SK-N-DZ (cell line): ENCODE results near the gene GMDS.
"Not testable (repeated sequence)": the region's sequence is repeated elsewhere in the genome, so short reads cannot be mapped to it uniquely, and the experiment has no call there.

Experiments
- DNase-seq: peaks from one replicate; pipeline ENCODE4 v3.0.0-alpha.2; 2015; ENCODE audit warnings: low spot score

Gene GMDS

DNA sequence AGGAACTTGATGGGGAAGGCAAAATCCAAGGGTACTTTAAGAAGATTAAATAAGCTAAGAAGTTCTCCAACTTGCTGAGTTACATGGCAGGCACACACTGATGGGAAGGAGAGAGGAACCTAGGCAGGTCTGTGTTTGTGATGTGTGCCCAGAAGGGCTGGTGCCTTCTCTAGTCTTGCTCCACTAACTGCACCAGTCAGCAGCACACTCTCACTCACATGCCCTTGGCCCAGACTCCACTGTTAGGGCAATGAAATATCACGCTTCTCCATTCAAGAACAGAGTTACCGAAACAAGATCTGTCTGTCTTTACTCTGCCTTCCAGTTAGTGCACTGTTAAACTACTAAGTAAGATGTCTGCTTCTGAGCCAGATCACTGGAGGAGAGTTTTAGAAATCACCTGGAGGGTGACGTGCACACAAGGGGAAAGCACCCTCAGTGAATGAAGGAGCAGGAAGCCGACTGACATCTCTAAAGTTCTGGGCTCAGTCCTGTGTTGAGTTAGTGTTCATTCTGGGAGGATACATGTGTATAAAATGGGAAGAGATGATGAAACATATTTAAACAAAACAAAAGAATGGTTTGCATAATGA is 384.6 kb downstream of the GMDS start:
- no peak for DNase-seq

GRCh38 chr6:1858859-1859258 is 386.5 kb downstream of the GMDS start:
- DNase-seq = no peak

DNA sequence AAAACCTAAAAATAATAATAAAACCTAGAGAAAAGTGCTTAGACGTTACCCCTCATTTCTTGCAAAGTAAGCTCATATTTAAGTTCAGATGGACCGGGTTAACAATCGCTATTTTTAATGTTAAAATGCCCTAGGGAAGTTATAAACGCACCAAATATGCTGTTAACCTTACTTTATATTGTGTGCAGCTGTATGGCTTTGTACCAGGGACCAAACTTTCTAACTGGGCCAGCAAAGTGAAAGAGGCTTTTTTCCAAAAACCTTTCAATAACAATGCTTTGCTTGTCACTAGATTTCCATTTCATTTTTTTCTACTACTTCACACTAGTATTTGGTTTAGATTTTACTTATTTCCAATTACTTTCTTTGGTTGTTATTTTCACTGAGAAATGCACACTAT is 387.2 kb downstream of the GMDS start:
- DNase-seq = no peak

GRCh38 chr6:1856381-1856780 is 389.0 kb downstream of the GMDS start:
- DNase-seq = peak; percentile 56

DNA sequence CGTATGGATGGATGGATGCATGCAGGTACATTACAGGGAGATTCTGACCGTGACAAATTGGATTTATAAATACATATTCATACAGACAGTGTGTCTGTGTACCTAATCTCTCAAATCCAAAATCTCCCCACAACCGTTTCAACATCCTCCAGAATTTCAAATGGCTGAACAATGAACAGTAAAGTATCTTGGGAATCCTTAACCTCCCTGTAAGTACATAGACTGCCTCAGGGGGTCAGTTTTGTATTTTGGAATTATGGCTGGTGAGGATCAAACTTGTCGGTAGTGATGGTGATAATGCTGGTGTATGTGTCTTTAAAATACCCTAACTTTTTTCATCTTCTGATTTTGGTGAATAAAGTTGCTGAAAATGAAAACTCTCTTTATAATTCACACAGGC is 389.5 kb downstream of the GMDS start:
- no peak for DNase-seq

GRCh38 chr6:1854296-1854695 is 391.1 kb downstream of the GMDS start:
- no peak for DNase-seq

- no peak for DNase-seq
These were observed 391.6 kb downstream of the GMDS start for GRCh38 chr6:1853761-1854160.

DNA sequence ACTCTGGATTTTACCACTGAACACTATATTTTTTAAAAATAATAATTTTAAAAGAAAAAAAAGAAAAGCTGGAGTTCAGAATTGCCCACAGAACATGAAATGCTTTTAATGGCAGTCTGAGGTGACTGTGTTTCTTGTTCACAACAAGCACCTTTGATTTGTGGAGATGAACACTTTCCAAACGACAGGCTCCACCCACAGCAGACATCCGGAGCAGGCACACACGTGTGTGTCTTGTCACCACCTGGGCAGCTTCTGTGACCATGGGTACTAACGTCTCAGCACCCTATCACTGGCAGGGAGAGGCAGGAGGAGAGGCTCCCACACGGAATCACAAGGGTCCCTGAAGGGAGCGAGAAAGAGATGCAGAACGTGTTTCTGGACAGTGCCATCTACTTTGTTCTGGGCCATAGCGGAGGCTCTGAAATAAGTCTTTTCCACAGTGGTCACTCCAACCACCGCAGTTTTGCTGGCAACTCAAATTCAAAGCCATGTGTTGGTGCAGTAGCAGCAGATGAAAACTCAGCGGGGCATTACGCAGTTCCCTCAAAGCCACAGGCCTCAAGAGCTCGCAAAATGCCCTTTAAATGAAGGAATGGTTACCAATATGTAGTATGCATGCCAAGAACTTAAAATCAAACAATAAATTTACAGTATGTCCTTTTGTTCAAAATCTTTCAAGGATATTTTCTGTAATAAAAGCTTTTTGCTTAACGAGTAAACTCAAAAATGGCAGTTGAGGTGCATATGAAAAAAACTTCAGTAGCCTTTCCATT is 393.5 kb downstream of the GMDS start:
- DNase-seq = no peak

GRCh38 chr6:1850840-1851157 is 394.6 kb downstream of the GMDS start:
- no peak for DNase-seq

DNA sequence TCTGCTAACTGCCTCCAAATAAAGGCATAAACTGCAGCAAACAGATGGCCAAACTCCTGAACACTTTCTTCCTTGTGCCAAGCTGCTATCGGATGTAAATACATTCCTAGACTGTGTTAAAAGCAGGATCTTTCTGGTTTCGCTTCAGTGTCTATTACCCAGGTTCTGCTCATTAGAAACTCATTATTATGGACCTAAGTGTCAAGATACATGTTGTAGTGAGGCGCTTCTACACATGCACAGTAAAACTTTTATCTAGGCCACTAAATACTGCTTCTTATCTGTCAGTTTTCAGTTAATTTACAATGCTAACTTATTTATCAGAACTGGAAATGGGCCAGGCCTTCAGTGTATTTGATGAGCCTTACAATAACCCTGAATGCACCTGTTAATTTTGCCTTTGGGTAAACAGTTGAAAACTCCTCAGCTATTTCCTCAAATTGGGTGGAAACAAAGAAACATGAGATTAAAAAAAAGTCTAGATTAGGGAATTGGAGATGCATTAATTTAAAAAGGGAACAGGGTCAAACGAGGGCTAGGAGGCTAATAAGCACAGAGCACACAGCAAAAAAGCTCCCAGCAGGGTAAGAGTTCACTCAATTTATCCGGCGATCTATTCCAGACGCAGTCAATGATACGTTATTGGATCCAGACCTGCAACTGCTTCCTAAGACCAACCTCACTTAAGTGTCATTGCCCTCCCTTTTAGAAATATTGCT is 395.1 kb downstream of the GMDS start:
- DNase-seq = peak; percentile 98

GRCh38 chr6:1849691-1850090 is 395.7 kb downstream of the GMDS start:
- DNase-seq = no peak

DNA sequence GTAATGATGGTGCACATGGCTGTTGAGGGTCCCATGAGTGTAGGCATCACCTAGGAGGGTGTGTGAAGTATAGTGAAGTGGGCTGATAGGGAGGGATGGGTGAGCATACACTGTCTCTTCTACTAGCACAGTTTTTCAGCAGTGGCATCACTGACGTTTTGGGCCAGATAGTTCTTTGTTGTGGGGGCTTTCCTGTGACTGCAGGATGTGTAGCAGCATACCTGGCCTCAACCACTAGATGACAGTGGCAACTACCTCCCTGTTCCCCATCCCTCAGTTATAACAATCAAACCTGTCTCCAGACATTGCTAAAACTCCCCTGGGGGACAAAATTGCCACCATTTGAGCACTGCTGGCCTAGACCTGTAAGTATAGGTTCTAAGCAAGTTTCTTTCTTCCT is 396.7 kb downstream of the GMDS start:
- no peak for DNase-seq

- no peak for DNase-seq
These were observed 398.8 kb downstream of the GMDS start for GRCh38 chr6:1846611-1847010.

- DNase-seq = not testable (repeated sequence)
These were observed 399.9 kb downstream of the GMDS start for GRCh38 chr6:1845543-1845942.

GRCh38 chr6:1842334-1842733 is 403.1 kb downstream of the GMDS start:
- no peak for DNase-seq

DNA sequence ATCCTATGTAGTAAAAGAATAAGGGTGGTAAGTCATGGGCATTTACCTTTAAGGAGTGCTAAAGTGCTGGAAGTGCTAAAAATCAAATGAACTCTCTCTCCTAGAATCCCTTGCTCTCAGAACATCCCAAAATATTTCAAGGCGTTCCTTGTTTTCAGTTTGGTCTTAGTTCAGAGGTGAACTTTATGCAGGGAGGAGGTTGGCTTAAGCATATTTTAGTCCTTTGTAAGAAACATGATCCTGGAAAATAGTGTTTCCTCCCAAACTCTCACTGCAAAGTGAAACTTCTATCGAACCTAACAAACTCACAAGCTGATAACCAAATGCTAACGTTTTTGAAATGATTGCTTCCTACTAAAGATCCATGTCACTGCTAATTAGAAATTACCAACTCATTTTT is 404.3 kb downstream of the GMDS start:
- DNase-seq = no peak

DNA sequence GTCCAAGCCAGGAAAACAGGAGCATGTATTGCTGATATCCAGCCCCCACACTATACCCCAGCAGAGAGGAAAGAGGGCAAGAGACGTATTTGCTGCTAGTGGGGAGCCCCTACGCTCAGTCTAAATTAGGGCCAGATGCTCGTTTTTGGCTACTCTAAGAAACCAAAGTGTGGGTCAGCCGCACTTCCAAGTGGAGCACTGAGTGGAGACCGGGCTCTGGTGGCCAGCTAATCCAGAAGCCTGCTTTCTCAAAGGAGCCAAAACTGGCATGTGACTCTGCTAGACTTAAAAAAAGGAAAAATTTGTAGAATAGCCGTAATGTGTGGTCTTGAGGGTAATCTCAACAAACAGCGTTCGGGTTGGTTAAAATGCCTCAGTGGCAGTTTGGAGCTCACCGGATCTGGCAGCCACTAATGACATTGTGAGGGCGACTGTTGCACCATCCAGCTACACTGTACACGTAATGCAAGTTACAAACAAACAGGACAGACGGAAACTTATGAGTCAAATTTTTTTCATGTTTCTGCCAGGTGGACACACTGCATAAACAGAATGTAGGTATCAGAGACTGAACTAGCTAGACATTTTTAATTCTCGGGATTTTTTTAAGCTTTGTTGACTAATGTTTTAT is 404.8 kb downstream of the GMDS start:
- no peak for DNase-seq

GRCh38 chr6:1839361-1839760 is 406.0 kb downstream of the GMDS start:
- DNase-seq = no peak

GRCh38 chr6:1838604-1839213 is 406.7 kb downstream of the GMDS start:
- DNase-seq = no peak

DNA sequence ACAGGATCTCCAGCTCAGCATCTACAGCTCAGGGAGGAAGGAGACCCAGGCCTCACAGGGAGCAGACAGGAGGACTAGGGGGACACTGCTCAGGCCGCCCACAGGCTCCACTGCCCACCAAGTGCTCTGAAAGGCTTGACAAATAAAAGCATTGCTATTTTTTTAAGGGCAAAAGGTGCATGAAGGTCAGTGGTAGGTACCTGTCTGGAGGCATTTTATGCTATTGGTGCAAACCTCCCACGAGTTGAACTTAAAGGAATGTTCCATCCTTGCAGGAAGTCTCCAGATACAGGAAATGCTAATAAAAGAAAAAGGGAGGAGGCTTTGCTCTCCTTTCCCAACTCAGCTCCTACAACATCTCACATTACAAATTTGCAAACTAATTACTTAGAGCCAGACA is 407.6 kb downstream of the GMDS start:
- DNase-seq = no peak

DNA sequence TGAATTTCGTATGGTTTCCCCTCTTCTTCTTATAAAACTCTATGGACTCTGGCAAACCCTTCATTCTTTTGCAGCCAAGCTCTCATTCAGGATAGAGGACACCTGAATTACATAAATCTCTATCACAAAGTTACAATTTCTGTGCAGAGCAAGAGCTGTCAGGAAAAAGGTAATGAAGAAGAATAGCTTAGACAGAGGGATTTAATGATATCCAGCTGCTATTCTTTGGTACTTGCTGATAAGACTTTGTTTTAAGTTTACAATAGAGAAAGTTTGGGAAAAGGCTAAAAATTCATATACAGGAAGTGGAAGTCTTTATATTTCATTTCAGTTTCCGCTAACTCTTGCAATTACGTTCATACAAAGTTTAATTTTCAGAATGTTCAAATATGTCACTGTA is 408.7 kb downstream of the GMDS start:
- DNase-seq = no peak
